GM20000 (cell line): ENCODE data around the gene TCF12.

Experiments
- DNase-seq: peaks from one replicate; pipeline ENCODE4 v3.0.0; 2012; ENCODE audit warnings: low spot score
- TF ChIP-seq, protein P1 (sequence below): IDR thresholded peaks from 2 replicates; pipeline ENCODE4 v1.5.1; 2012; ENCODE audit warnings: mild to moderate bottlenecking, control low read depth; ENCODE audit errors: extremely low read depth, missing control alignments

Gene TCF12

DNA sequence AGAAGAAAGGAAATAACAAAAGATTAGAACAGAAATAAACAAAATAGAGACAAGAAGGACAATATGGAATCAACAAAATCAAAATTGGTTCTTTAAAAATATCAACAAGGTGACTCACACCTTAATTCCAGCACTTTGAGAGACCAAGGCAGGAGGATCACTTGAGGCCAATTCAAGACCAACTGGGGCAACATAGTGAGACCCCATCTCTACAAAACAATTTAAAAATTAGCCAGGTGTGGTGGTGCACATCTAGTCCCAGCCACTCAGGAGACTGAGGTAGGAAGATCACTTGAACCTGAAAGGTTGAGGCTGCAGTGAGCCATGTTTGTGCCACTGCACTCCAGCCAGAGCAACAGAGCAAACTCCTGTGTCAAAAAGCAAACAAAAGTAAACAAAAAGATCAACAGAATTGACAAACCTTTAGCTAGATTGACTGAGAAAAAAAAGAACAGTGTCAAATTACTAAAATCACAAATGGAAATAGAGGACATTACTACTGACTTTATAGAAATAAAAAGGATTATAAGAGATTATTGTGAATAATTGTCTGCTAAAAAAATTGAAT lies 267.1 kb downstream of the TCF12 start:
- no peak for DNase-seq
- TF ChIP-seq, protein P1, sequence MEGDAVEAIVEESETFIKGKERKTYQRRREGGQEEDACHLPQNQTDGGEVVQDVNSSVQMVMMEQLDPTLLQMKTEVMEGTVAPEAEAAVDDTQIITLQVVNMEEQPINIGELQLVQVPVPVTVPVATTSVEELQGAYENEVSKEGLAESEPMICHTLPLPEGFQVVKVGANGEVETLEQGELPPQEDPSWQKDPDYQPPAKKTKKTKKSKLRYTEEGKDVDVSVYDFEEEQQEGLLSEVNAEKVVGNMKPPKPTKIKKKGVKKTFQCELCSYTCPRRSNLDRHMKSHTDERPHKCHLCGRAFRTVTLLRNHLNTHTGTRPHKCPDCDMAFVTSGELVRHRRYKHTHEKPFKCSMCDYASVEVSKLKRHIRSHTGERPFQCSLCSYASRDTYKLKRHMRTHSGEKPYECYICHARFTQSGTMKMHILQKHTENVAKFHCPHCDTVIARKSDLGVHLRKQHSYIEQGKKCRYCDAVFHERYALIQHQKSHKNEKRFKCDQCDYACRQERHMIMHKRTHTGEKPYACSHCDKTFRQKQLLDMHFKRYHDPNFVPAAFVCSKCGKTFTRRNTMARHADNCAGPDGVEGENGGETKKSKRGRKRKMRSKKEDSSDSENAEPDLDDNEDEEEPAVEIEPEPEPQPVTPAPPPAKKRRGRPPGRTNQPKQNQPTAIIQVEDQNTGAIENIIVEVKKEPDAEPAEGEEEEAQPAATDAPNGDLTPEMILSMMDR = no peak

DNA sequence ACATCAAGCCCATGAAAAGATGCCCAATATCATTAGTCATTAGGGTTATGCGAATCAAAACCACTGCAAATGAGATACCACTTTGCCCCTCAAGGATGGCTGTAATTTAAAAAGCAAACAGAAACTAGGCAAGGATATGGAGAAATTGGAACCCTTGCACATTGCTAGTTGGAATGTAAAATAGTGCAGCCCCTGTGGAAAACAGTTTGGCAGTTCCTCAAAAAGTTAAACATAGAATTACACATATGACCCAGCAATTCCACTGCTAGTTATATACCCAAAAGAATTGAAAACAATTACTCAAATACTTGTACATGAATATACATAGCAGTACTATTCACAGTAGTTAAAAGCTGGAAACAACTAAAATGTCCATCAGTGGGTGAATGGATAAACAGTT lies 271.0 kb downstream of the TCF12 start:
- TF ChIP-seq, protein P1 = no peak
- no peak for DNase-seq

DNA sequence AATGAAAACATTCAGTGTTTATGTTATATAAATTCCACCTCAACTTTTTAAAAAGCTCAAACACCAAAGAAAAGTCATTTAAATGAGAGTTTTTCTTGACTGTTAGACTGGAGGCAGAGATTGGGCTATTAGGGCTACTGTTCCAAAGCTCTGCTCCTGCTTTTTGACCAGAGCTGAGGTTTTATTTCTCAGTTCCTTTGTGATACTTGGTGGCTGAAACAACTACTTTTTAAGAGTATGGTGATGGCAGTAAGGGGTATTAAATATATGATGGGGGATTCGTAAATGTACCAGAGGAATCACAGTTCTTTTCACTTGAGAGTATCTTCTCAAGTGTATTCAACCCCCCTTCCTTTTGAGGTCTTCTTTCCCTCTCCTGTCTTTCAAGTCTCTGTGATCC lies 271.8 kb downstream of the TCF12 start:
- TF ChIP-seq, protein P1 = no peak
- peak; percentile 8 for DNase-seq

DNA sequence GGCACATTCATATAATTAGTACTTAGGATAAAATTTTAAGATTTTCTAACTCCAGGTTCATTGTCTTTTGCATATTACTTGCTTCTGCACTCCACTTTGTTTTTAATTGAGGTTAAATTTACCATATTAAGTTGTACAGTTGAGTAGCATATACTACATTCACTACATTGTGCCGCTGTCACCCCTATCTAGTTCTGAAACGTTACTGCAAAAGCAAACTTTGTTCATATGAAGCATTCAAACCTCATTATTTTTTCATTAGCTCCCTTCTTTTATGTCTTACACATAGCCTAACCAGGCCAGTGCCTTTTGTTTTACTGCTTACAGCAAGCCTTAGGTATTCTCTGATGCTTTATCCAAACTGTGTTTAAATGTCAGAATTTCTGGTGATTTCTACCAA lies 274.7 kb downstream of the TCF12 start:
- TF ChIP-seq, protein P1 = no peak
- no peak for DNase-seq

DNA sequence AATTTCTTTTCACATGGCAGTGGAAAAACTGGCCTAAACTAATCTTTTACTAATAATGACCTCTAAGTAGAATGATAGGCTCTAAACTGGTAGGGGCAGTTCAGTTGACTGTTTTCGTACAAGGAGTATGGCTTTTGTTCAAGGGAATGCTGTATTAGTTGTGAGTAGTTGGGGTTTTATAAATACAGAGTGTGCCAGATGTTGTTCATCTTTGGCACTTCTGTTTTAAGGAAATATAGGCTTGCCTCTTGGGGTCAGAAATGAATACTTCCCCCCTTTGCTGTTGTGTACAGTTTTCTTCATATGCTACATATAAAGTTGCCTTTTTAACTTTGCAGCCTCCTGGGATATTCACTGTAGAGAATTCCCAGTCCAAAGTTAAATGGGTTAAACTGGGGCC lies 276.9 kb downstream of the TCF12 start:
- no peak for DNase-seq
- TF ChIP-seq, protein P1 = no peak

DNA sequence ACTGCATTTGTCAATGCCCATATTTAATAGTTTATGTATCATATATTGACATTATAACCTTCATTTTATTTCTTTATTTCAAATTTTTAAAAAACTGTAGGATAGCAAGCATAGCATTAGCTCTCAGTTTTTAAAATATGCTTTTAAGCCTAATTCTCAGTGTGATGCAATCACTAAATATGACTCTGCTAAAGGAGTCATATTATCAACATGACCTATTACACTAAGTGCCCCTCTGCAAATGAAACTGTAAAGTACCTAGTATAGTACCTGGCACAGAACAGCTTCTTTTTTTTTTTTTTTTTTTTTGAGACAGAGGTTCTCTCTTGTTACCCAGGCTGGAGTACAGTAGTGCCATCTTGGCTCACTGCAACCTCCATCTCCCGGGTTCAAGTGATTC lies 278.4 kb downstream of the TCF12 start:
- no peak for DNase-seq

DNA sequence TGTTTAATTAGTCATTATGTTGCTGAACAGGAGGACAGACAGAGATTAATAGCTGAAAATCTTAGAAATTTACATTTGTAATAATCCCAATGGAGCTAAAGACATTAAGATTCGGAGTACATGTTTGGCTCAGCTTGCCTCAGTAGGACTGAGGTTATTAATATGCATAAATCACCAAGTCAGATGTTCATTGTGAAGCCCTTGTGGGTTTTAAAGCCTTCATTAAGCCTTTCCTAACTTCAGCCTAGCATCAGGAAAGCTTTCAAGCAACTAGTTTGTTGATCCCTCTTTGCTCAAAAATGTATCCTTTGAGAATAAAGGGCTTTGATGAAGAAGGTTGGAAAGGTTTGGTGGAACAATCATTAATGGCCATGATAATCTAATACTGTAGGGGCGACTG lies 279.7 kb downstream of the TCF12 start:
- no peak for DNase-seq

More for the DNA sequence above, 278.4 kb downstream of the TCF12 start:
- TF ChIP-seq, protein P1 = no peak

More for the DNA sequence above, 279.7 kb downstream of the TCF12 start:
- TF ChIP-seq, protein P1 = no peak
